ENCODE data around the gene MTO1. TPM values are rescaled to one million over a fixed set of nuclear protein-coding genes. Genes with fewer than 3 reads are reported as not detected.

Gene MTO1
- total and polyA plus RNA-seq, 3 donors from 2014 or later, result 35.4 to 52.0 (median 37.0) TPM

DNA sequence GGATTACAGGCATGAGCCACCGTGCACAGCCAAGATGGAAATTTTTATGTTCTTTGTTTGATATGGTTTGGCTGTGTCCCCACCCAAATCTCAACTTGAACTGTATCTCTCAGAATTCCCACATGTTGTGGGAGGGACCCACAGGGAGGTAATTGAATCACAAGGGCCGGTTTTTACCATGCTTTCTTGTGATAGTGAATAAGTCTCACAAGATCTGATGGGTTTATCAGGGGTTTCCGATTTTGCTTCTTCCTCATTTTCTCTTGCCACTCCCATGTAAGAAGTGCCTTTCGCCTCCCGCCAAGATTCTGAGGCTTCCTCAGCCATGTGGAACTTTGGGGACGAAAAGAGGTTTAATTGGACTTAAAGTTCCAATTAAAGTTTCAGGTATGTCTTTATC is 44.7 kb downstream of the MTO1 start:
- WGBS, 2 donors, result 75 to 79% methylated on average over 6 of the region's 6 CpGs
- H3K4me1 ChIP-seq, result no peaks in the 10 kb centered on the region
- intact Hi-C loops (cut with DNase I; ENCODE audit: low total_unique reads), result no loop called here
- TF ChIP-seq POLR2A (IDR thresholded peaks at IDR 0.05) (no peak), CTCF (IDR thresholded peaks at IDR 0.05) (no peak)
- no peaks in the 10 kb centered on the region for H3K27me3 ChIP-seq
- no peak for DNase-seq
- H3K9me3 ChIP-seq, result no peaks in the 10 kb centered on the region
- no peak overlapping the region for H3K27ac ChIP-seq
- H3K4me3 ChIP-seq, result no peak overlapping the region
- no peaks in the 10 kb centered on the region for H3K36me3 ChIP-seq (ENCODE audit: low read depth, missing control alignments)

GRCh38 chr6:73508776-73509175 is 47.2 kb downstream of the MTO1 start:
- no peaks in the 10 kb centered on the region for H3K9me3 ChIP-seq
- H3K27me3 ChIP-seq, result no peaks in the 10 kb centered on the region
- no peaks in the 10 kb centered on the region for H3K4me1 ChIP-seq
- intact Hi-C loops (cut with DNase I; ENCODE audit: low total_unique reads), result no loop called here
- 56 to 57% methylated on average over 1 of the region's 1 CpG for WGBS, 2 donors
- no peak for DNase-seq
- H3K27ac ChIP-seq, result no peak overlapping the region
- no peak overlapping the region for H3K4me3 ChIP-seq
- H3K36me3 ChIP-seq (ENCODE audit: low read depth, missing control alignments), result no peaks in the 10 kb centered on the region
- no peak for TF ChIP-seq CTCF (IDR thresholded peaks at IDR 0.05)
- no peak for TF ChIP-seq POLR2A (IDR thresholded peaks at IDR 0.05)

- no peaks in the 10 kb centered on the region for H3K27me3 ChIP-seq
- no peaks in the 10 kb centered on the region for H3K36me3 ChIP-seq (ENCODE audit: low read depth, missing control alignments)
- no peak for DNase-seq
- no peak overlapping the region for H3K4me3 ChIP-seq
- no peak overlapping the region for H3K27ac ChIP-seq
- intact Hi-C loops (cut with DNase I; ENCODE audit: low total_unique reads), result no loop called here
- TF ChIP-seq POLR2A (IDR thresholded peaks at IDR 0.05), result no peak
- TF ChIP-seq CTCF (IDR thresholded peaks at IDR 0.05), result no peak
- WGBS, 2 donors, result 88 to 89% methylated on average over 1 of the region's 1 CpG
- no peaks in the 10 kb centered on the region for H3K9me3 ChIP-seq
- H3K4me1 ChIP-seq, result no peaks in the 10 kb centered on the region
Observed at GRCh38 chr6:73509851-73510250, 48.3 kb downstream of the MTO1 start.

- intact Hi-C loops (cut with DNase I; ENCODE audit: low total_unique reads), result no loop called here
- TF ChIP-seq POLR2A (IDR thresholded peaks at IDR 0.05) (no peak), CTCF (IDR thresholded peaks at IDR 0.05) (no peak)
- no peaks in the 10 kb centered on the region for H3K36me3 ChIP-seq (ENCODE audit: low read depth, missing control alignments)
- no peaks in the 10 kb centered on the region for H3K27me3 ChIP-seq
- H3K27ac ChIP-seq, result no peak overlapping the region
- DNase-seq, result no peak
- H3K4me1 ChIP-seq, result peaks cover 18% of the 10 kb centered on the region
- no peaks in the 10 kb centered on the region for H3K9me3 ChIP-seq
- 94 to 96% methylated on average over 7 of the region's 7 CpGs for WGBS, 2 donors
- H3K4me3 ChIP-seq, result no peak overlapping the region
Observed at GRCh38 chr6:73511796-73512195, 50.3 kb downstream of the MTO1 start.

DNA sequence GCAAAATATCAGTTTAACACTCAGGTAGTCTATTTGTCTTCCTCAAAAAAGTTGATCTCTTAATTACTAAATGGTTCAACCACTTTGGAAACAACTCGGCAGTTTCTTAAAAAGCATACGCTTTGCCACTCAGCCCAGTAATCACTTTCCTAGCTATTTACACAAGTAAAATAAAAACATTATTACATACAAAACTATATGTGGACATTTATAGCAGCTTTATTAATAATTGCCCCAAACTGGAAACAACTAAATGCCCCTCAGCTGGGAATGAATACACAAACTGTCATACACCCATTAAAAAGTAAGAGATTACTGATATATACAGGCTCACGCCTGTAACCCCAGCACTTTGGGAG is 51.9 kb downstream of the MTO1 start:
- Histone ChIP-seq H3K27ac (no peak overlapping the region), H3K36me3 (ENCODE audit: low read depth, missing control alignments) (no peaks in the 10 kb centered on the region), H3K9me3 (no peaks in the 10 kb centered on the region), H3K4me1 (peaks cover 22% of the 10 kb centered on the region), H3K4me3 (no peak overlapping the region), H3K27me3 (no peaks in the 10 kb centered on the region)
- 75 to 80% methylated on average over 3 of the region's 3 CpGs for WGBS, 2 donors
- intact Hi-C loops (cut with DNase I; ENCODE audit: low total_unique reads), result no loop called here
- TF ChIP-seq POLR2A (IDR thresholded peaks at IDR 0.05) (no peak), CTCF (IDR thresholded peaks at IDR 0.05) (no peak)
- DNase-seq, result no peak

All from testis (tissue), 3 donors.